ENCODE measurements around the gene UFC1. TPM values are rescaled to one million over a fixed set of nuclear protein-coding genes. Genes with fewer than 3 reads are reported as not detected.

The UFC1 gene
- total and polyA plus RNA-seq, 2 donors (not counting 3 experiments of a cell fraction or from before 2014, with no cell fraction given), result 102 to 149 TPM

- DNase-seq (ENCODE audit: low read depth, low spot score) (no peak), FAIRE-seq (no peak)
- TF ChIP-seq MYC (IDR thresholded peaks at IDR 0.05; ENCODE audit: low read depth, low read length) (no peak), POLR2A (IDR thresholded peaks at IDR 0.05; ENCODE audit: low read depth, low read length) (no peak), JUN (IDR thresholded peaks at IDR 0.05; ENCODE audit: borderline replicate concordance, insufficient read depth, insufficient read length, low read depth) (no peak), FOS (IDR thresholded peaks at IDR 0.05; ENCODE audit: borderline replicate concordance, insufficient read depth, low read length) (no peak), MAX (IDR thresholded peaks at IDR 0.05; ENCODE audit: insufficient read depth, insufficient read length) (no peak), EZH2 (IDR thresholded peaks at IDR 0.05; ENCODE audit: borderline replicate concordance, low read depth, low read length, severe bottlenecking) (no peak), GATA2 (IDR thresholded peaks at IDR 0.05; ENCODE audit: insufficient read depth, insufficient read length, low read depth, low read length) (no peak), POLR2AphosphoS5 (IDR thresholded peaks at IDR 0.05; ENCODE audit: insufficient read depth, low read depth, low read length) (no peak), CTCF (IDR thresholded peaks at IDR 0.05; ENCODE audit: extremely low read depth in 1 of 2, insufficient read depth in 1 of 2, low read depth in 1 of 2, low read length in 2 of 2) (no peak)
- no peaks in the 10 kb centered on the region for H4K20me1 ChIP-seq (replicated peaks; ENCODE audit: control insufficient read depth, extremely low read depth, insufficient read depth, low read length)
- no peak overlapping the region for H2AFZ ChIP-seq (ENCODE audit: low read depth, low read length)
- H3K9me1 ChIP-seq (replicated peaks; ENCODE audit: control insufficient read depth, extremely low read depth, insufficient read depth, low read length), result no peaks in the 10 kb centered on the region
- H3K9ac ChIP-seq (replicated peaks; ENCODE audit: extremely low read depth, insufficient read depth, low read length), result no peak overlapping the region
- dilution Hi-C loops (cut with MboI; ENCODE audit: extremely low pct_ligation_motif_present, low sequenced_read_pairs), result no loop called here
- intact Hi-C loops (cut with micrococcal nuclease), result loop anchor here (1.0 to 2.0 kb wide), 5 partner anchors 17 to 190 kb away; no protein-coding TSS in a partner anchor
- no peak overlapping the region for H3K27ac ChIP-seq (ENCODE audit: insufficient read depth, low read depth, low read length)
- peaks cover 16% of the 10 kb centered on the region for H3K79me2 ChIP-seq (ENCODE audit: control insufficient read depth, insufficient read depth, low read length)
- no TSS peak for BruUV-seq (replicated peaks)
- CTCF ChIA-PET, result interaction anchor here (1.1 to 6.2 kb wide), 9 partner anchors 9 to 190 kb away, joined by 3 to 54 read pairs (median 8); partner anchors contain the start of genes APOA2, NDUFS2 and TOMM40L
- POLR2A ChIA-PET, result interaction anchor here (1.0 kb wide), 1 partner anchor 26 kb away, joined by 3 read pairs; the partner anchor contains the start of gene PPOX
- H3K27me3 ChIP-seq (ENCODE audit: control insufficient read depth in 2 of 2, insufficient read depth in 2 of 2, low read length in 2 of 2), result no peaks in the 10 kb centered on the region
- H3K4me2 ChIP-seq (ENCODE audit: insufficient read depth, low read length), result no peak overlapping the region
- no peak overlapping the region for H3K4me3 ChIP-seq (replicated peaks in 1 of 3; ENCODE audit: insufficient read depth in 1 of 3, low read depth in 1 of 3, low read length in 3 of 3)
- no peaks in the 10 kb centered on the region for H3K9me3 ChIP-seq (replicated peaks; ENCODE audit: control insufficient read depth, insufficient read depth, low read length)
- H3K4me1 ChIP-seq (ENCODE audit: control insufficient read depth, extremely low read depth, insufficient read depth, low read length), result peaks cover 17% of the 10 kb centered on the region
- peaks cover 3% of the 10 kb centered on the region in 2 experiments for H3K36me3 ChIP-seq (ENCODE audit: control insufficient read depth in 2 of 2, extremely low read depth in 1 of 2, insufficient read depth in 2 of 2, low read length in 2 of 2)
Observed at GRCh38 chr1:161191971-161192370, 38.2 kb downstream of the UFC1 start.

All from endothelial cell of umbilical vein (primary cell).